ENCODE results near the gene EIF4EBP2. TPM values are rescaled to one million over a fixed set of nuclear protein-coding genes. Genes with fewer than 3 reads are reported as not detected.
A peak's percentile ranks its signal among the peaks of the same experiment; 100 is the strongest.

Gene EIF4EBP2
- total RNA-seq, 1 experiment from 2014 or later = 166 TPM

DNA sequence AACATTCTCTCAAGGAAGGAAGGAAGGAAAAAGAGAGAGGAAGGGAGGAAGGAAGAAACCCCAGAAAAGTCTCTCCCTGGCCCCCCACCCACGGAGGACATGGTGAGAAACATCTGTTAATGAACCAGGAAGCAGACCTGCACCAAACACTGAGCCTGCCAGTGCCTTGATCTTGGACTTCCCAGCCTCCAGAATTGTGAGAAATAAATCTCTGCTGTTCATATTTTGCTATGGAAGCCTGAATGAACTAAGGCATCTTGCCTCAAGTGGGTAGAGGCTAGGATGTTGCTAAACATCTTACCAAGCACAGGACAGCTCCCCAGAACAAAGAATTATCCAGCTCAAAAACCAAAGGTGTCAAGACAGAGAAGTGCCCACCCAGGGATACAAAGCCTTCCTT lies 40.7 kb upstream of the EIF4EBP2 start:
- Mint-ChIP-seq H3K4me1 (ENCODE audit: low read depth, unreplicated experiment) (peaks cover 31% of the 10 kb centered on the region), H3K4me3 (ENCODE audit: unreplicated experiment) (no peak overlapping the region), H3K36me3 (ENCODE audit: insufficient read depth, unreplicated experiment) (peaks cover 5% of the 10 kb centered on the region), H3K27me3 (ENCODE audit: insufficient read depth, unreplicated experiment) (no peaks in the 10 kb centered on the region), H3K27ac (ENCODE audit: unreplicated experiment) (no peak overlapping the region), H3K9me3 (ENCODE audit: unreplicated experiment) (no peaks in the 10 kb centered on the region)
- Histone ChIP-seq H3K27me3 (replicated peaks; ENCODE audit: control insufficient read depth, insufficient read depth, low read length) (no peaks in the 10 kb centered on the region), H3K9me3 (no peaks in the 10 kb centered on the region), H3K4me1 (peaks cover 18% of the 10 kb centered on the region), H3K36me3 (ENCODE audit: control insufficient read depth, insufficient read depth, low read length) (no peaks in the 10 kb centered on the region), H3K4me3 (ENCODE audit: low read depth, low read length) (no peak overlapping the region)
- no TSS peak for BruUV-seq (replicated peaks)
- intact Hi-C loops (cut with micrococcal nuclease; ENCODE audit: unreplicated experiment) = no loop called here
- no peak for TF ChIP-seq CTCF (IDR thresholded peaks at IDR 0.05; ENCODE audit: insufficient read depth in 1 of 2, low read depth in 1 of 2, low read length in 1 of 2, severe bottlenecking in 1 of 2, unreplicated experiment in 1 of 2)
- POLR2A ChIA-PET = no interaction called here
- CTCF ChIA-PET = interaction anchor here (0.9 to 7.1 kb wide), 10 partner anchors 8 to 690 kb away, joined by 3 to 284 read pairs (median 24); partner anchors contain the start of genes LRRC20 and TYSND1
- no peak for DNase-seq

DNA sequence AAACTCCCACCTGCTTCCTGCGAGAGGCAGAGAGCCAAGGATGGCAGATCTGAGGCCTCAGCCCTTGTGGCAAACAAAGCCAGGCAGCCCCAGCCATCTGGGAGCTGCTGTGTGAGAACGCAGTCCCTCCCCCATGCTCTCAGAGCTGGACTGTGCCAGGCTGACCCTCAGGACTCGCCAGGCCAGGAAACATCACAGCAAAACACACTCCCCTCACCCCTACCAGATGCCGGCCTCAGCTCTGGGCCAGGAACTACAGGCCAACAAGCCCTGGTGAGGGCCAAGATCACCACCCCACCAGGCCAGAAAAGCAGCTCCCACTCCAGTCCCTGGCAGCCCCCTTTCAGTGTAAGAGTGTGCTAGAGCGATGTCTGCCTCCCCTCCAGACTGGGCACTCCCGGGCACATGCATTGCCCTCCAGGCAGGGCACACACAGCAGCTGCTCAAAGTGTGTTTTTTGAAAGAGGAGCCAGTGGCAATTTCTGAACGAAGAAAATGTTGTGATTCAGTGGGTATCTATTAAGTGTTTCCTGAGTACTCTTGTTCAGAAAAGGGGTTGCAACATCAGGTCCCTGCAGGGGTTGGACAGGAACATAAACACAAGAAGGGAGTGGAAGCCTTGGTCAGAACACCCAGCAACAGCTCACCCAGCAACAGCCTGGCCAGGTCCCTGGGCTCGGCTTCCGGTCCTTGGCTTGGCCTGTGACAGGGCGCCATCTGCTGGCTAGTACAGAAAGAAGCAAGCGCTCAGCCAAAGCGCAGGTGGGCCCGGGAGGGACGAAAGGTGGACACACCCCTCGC lies 39.8 kb upstream of the EIF4EBP2 start:
- Histone ChIP-seq H3K4me1 (peaks cover 16% of the 10 kb centered on the region), H3K36me3 (ENCODE audit: control insufficient read depth, insufficient read depth, low read length) (no peaks in the 10 kb centered on the region), H3K9me3 (no peaks in the 10 kb centered on the region), H3K27me3 (replicated peaks; ENCODE audit: control insufficient read depth, insufficient read depth, low read length) (no peaks in the 10 kb centered on the region), H3K4me3 (ENCODE audit: low read depth, low read length) (no peak overlapping the region)
- H3K4me1 Mint-ChIP-seq (ENCODE audit: low read depth, unreplicated experiment) = peaks cover 28% of the 10 kb centered on the region
- H3K4me3 Mint-ChIP-seq (ENCODE audit: unreplicated experiment) = no peak overlapping the region
- peak overlapping the region; percentile 33 for H3K27ac Mint-ChIP-seq (ENCODE audit: unreplicated experiment)
- TF ChIP-seq CTCF (IDR thresholded peaks at IDR 0.05; ENCODE audit: insufficient read depth in 1 of 2, low read depth in 1 of 2, low read length in 1 of 2, severe bottlenecking in 1 of 2, unreplicated experiment in 1 of 2) = peak; percentile 98 to 99
- peaks cover 8% of the 10 kb centered on the region for H3K36me3 Mint-ChIP-seq (ENCODE audit: insufficient read depth, unreplicated experiment)
- intact Hi-C loops (cut with micrococcal nuclease; ENCODE audit: unreplicated experiment) = loop anchor here (1.0 to 2.0 kb wide), 6 partner anchors 23 to 217 kb away; partner anchors contain the start of genes PPA1 and TYSND1
- peak; percentile 94 to 97 for DNase-seq
- H3K27me3 Mint-ChIP-seq (ENCODE audit: insufficient read depth, unreplicated experiment) = no peaks in the 10 kb centered on the region
- no peaks in the 10 kb centered on the region for H3K9me3 Mint-ChIP-seq (ENCODE audit: unreplicated experiment)
- ChIA-PET CTCF (interaction anchor here (0.5 to 7.1 kb wide), 50 partner anchors 9 to 691 kb away, joined by 3 to 284 read pairs (median 5); partner anchors contain the start of genes EIF4EBP2, LRRC20, PPA1 and TYSND1), POLR2A (interaction anchor here (0.6 to 1.8 kb wide), 7 partner anchors 17 to 218 kb away, joined by 3 to 11 read pairs (median 4); partner anchors contain the start of genes PPA1 and TYSND1)
- BruUV-seq (replicated peaks) = no TSS peak

GRCh38 chr10:70364772-70365091 lies 39.2 kb upstream of the EIF4EBP2 start:
- Mint-ChIP-seq H3K9me3 (ENCODE audit: unreplicated experiment) (no peaks in the 10 kb centered on the region), H3K4me3 (ENCODE audit: unreplicated experiment) (no peak overlapping the region), H3K27me3 (ENCODE audit: insufficient read depth, unreplicated experiment) (no peaks in the 10 kb centered on the region), H3K36me3 (ENCODE audit: insufficient read depth, unreplicated experiment) (peaks cover 12% of the 10 kb centered on the region), H3K4me1 (ENCODE audit: low read depth, unreplicated experiment) (peaks cover 27% of the 10 kb centered on the region), H3K27ac (ENCODE audit: unreplicated experiment) (peak overlapping the region; percentile 33)
- no TSS peak for BruUV-seq (replicated peaks)
- no peak for TF ChIP-seq CTCF (IDR thresholded peaks at IDR 0.05; ENCODE audit: insufficient read depth in 1 of 2, low read depth in 1 of 2, low read length in 1 of 2, severe bottlenecking in 1 of 2, unreplicated experiment in 1 of 2)
- H3K4me3 ChIP-seq (ENCODE audit: low read depth, low read length) = no peak overlapping the region
- H3K36me3 ChIP-seq (ENCODE audit: control insufficient read depth, insufficient read depth, low read length) = no peaks in the 10 kb centered on the region
- H3K9me3 ChIP-seq = no peaks in the 10 kb centered on the region
- peaks cover 17% of the 10 kb centered on the region for H3K4me1 ChIP-seq
- CTCF ChIA-PET = interaction anchor here (0.6 to 7.1 kb wide), 46 partner anchors 10 to 405 kb away, joined by 3 to 284 read pairs (median 6); partner anchors contain the start of genes EIF4EBP2, LRRC20, PPA1 and TYSND1
- POLR2A ChIA-PET = interaction anchor here (0.6 to 1.8 kb wide), 6 partner anchors 17 to 218 kb away, joined by 3 to 11 read pairs (median 5); partner anchors contain the start of genes PPA1 and TYSND1
- DNase-seq = no peak
- intact Hi-C loops (cut with micrococcal nuclease; ENCODE audit: unreplicated experiment) = loop anchor here (1.0 to 2.0 kb wide), 6 partner anchors 23 to 218 kb away; partner anchors contain the start of genes PPA1 and TYSND1
- no peaks in the 10 kb centered on the region for H3K27me3 ChIP-seq (replicated peaks; ENCODE audit: control insufficient read depth, insufficient read depth, low read length)
